GM19240 (cell line): Measurements from ENCODE around the gene ABCC3.
"Not testable (repeated sequence)": the region's sequence is repeated elsewhere in the genome, so short reads cannot be mapped to it uniquely, and the experiment has no call there.

Experiments used
- DNase-seq: peaks from one replicate; pipeline ENCODE4 v3.0.0; 2011; ENCODE audit warnings: low spot score; ENCODE audit not compliant: insufficient read length

The ABCC3 gene

GRCh38 chr17:50697663-50698272 lies 63.1 kb downstream of the ABCC3 start:
- no peak for DNase-seq

- DNase-seq: no peak
Measured at GRCh38 chr17:50699410-50699809, 64.7 kb downstream of the ABCC3 start.

- DNase-seq: no peak
Measured at GRCh38 chr17:50703162-50703561, 68.5 kb downstream of the ABCC3 start.

- peak; percentile 42 for DNase-seq
Measured at GRCh38 chr17:50707289-50708049, 72.8 kb downstream of the ABCC3 start, which contains the start of gene ANKRD40. Gene ANKRD40 (minus strand): TSS chr17:50707914. CDS start chr17:50707654, 260 bp downstream.

- no peak for DNase-seq
Measured at GRCh38 chr17:50708050-50709000, 73.6 kb downstream of the ABCC3 start.

GRCh38 chr17:50709053-50709452 lies 74.4 kb downstream of the ABCC3 start:
- not testable (repeated sequence) for DNase-seq

GRCh38 chr17:50710025-50710424 lies 75.3 kb downstream of the ABCC3 start:
- no peak for DNase-seq

GRCh38 chr17:50710650-50711049 lies 76.0 kb downstream of the ABCC3 start:
- no peak for DNase-seq

GRCh38 chr17:50712641-50713040 lies 78.0 kb downstream of the ABCC3 start:
- no peak for DNase-seq

GRCh38 chr17:50715471-50715870 lies 80.8 kb downstream of the ABCC3 start:
- DNase-seq: no peak

- DNase-seq: peak; percentile 82
Measured at GRCh38 chr17:50719144-50719923, 84.7 kb downstream of the ABCC3 start, which contains the start of gene LUC7L3. Gene LUC7L3 (plus strand): TSS chr17:50719603. CDS start chr17:50719733, 130 bp downstream.

GRCh38 chr17:50719924-50720794 lies 85.5 kb downstream of the ABCC3 start:
- DNase-seq: no peak

- DNase-seq: no peak
Measured at GRCh38 chr17:50721194-50722010, 86.7 kb downstream of the ABCC3 start.

GRCh38 chr17:50722746-50723145 lies 88.1 kb downstream of the ABCC3 start:
- DNase-seq: no peak

GRCh38 chr17:50724622-50725021 lies 89.9 kb downstream of the ABCC3 start:
- DNase-seq: not testable (repeated sequence)

GRCh38 chr17:50725769-50726655 lies 91.3 kb downstream of the ABCC3 start:
- no peak for DNase-seq

GRCh38 chr17:50728112-50728429 lies 93.4 kb downstream of the ABCC3 start:
- DNase-seq: no peak
